GM12891 (cell line): ENCODE results near the gene XK.

Experiments used
- POLR2A ChIP-seq: IDR thresholded peaks from 2 replicates; pipeline ENCODE4 v1.6.1; 2011; ENCODE audit warnings: low read depth, low read length, control low read depth
- POLR2AphosphoS5 ChIP-seq: IDR thresholded peaks from 2 replicates; pipeline ENCODE4 v1.6.1; 2011; ENCODE audit warnings: low read depth, low read length, control low read depth
- SPI1 ChIP-seq: IDR thresholded peaks from 2 replicates; pipeline ENCODE4 v1.6.1; 2011; ENCODE audit warnings: low read depth, low read length, control low read depth
- TAF1 ChIP-seq: IDR thresholded peaks from 2 replicates; pipeline ENCODE4 v1.6.1; 2011; ENCODE audit warnings: low read depth, low read length, control low read depth

DNA sequence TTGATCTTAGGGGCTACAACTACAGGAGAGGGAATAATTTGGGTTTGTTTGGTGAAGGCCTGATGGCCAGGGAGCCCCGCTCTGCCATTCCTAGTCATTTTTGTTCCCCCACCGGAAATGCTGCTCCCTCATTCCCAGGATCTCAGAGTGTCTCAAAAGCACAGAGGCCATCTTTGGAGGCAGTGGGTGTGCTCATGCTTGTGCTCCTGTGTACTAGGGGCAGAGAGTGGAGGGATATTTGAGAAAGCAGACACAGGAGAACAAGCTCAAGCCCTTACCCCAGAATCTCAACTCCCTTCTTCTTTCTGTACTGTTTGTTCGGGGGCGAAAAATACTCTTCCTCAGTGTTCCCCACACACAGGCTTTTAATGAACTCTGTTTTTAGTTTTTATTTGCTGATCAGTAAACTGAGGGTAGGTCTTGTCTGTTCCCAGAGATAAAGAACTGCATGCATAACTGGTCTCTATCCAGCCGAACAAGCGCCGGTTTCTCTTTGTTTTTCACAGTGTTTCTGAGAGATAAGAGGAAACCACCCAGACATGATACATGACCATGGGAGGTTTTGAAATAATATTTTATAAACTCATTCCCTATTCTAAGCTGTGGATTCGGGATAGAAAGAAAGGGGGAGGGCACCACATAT lies 32.9 kb upstream of the XK start:
- TF ChIP-seq POLR2AphosphoS5 (no peak), TAF1 (no peak), POLR2A (no peak), SPI1 (no peak)
